Embryonic facial prominence (tissue), 1 donor: Measurements from ENCODE around the gene CREB3L2.
"Not testable (repeated sequence)": the region's sequence is repeated elsewhere in the genome, so short reads cannot be mapped to it uniquely, and the experiment has no call there.

Source experiments
- DNase-seq: peaks from one replicate; pipeline ENCODE4 v3.0.0-alpha.2; 2016; ENCODE audit errors: extremely low spot score

CREB3L2 gene

GRCh38 chr7:137987968-137988367 lies 13.9 kb downstream of the CREB3L2 start:
- DNase-seq, result no peak

DNA sequence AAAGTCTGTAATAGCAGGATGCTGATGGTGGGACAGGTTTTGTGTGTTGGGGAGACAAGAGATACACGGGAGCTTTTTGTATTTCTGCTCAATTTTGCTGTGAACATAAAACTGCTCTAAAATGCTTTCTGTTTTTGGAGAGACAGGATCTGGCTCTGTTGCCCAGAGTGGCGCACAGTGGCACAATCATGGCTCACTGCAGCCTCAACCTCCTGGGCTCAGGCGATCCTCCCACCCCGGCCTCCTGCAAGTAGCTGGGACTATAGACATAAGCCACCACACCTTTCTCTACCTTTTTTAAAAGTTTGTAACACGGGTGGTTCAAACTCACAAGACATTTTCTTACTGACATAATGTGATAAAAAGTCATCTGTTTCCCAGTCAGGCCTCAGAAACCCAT lies 14.3 kb downstream of the CREB3L2 start:
- DNase-seq, result no peak

GRCh38 chr7:137987018-137987349 lies 14.9 kb downstream of the CREB3L2 start:
- no peak for DNase-seq

GRCh38 chr7:137986252-137987017 lies 15.5 kb downstream of the CREB3L2 start:
- no peak for DNase-seq

DNA sequence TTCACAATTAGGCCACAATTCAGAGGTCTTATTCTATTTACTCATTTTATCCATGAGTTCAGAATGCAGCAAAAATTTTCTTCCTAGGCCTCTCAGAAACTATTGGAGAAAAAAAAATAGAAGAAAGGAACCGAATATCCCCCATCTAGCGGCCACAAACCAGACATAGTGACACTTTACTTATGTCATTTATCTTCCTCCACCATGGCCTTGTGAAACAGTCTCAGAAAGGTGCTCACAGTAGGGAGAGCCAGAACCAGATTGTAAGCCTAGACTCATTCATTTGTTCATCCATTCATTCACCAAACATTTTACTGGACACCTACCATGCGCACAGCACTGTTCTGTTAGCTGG lies 16.0 kb downstream of the CREB3L2 start:
- DNase-seq, result no peak

DNA sequence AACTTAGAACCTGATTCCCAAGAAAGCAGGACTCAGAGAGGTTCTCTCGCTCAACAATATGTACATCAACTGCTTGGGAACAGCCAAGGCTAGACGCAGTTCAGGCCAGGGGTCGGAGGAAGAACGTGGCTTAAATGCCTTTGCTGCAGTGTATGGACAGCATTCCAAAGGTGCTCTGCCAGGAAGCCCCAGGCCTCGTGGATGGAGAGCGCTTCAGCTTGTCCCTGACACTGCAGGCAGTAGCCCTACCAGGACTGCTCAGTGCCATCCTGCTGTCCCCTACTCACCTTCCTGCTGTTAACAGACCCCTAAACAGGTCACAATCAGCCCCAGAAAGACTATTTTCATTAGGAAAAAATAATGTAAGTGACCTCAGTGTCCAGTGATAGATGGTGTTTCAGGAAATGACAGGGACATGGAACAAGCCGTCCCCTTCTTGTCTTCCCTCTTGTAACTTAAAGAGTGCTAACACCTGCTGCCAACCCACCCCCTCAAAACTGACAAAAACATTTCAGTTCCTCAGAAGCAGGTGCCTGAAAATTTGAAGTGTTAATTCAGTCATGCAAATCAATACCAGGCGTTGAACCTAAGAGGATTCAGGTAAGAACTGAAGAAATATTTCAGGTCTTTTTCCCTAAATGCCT lies 16.5 kb downstream of the CREB3L2 start:
- no peak for DNase-seq

GRCh38 chr7:137984181-137985041 lies 17.5 kb downstream of the CREB3L2 start:
- DNase-seq, result no peak

DNA sequence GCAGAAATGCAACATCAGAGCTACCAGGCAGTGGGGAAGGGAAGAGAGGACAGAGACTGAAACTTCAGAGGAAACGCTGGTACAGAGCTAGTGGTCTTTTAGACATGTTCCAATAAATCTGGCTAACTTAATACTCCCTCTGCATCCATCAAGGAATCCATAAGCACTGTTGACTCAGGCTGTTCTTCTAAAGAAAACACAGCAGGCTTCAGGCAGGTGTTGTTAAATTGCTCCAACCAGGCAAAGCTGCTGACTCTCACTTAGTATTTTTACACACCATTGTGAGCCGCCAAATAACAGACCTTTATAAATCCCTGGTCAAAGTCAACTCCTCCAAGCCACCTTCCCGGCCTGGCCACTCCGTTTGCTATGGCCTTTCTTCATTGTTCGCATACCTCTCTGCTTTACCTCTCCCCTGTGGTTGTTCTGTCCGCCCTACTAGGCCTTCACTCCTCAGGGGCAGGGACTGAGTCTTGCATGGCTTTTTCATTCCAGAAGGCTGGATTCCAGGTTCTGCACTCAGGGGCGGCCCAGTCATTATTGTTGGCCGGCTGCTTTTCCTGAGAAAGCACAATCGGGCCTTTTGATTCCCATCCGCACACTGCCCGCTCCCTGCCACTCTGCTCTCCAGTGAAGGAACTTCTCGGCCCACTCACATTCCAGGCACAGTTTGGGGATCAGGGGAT lies 18.4 kb downstream of the CREB3L2 start:
- no peak for DNase-seq

DNA sequence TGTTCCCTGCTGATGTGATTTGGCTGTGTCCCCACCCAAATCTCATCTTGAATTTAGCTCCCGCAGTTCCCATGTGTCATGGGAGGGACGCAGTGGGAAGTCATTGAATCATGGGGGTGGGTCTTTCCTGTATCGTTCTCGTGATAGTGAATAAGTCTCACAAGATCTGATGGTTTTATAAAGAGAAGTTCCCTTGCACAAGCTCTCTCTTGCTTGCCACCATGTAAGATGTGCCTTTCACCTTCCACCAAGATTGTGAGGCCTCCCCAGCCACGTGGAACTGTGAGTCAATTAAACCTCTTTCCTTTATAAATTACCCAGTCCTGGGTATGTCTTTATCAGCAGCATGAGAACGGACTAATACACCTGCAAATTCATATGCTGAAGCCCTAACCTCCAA lies 19.5 kb downstream of the CREB3L2 start:
- not testable (repeated sequence) for DNase-seq

DNA sequence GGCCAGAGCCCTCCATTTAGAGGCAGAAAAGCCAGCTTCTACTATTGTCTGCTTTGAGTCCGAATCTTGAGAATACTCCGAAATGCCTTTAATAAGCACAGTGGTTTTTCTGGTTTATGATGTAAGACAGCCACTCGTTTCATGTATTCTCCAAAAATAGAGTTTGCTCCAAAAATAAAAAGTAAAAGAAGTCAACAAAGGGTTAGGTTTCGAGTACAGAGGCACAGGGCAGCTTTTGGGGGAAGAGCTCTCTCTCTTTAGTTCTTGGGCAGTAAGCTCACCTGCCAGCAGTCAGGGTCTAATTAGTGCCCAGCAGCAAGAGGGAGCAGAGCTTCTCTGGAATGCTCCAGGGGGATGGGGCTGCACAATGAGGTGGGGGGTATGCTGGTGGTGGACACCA lies 20.2 kb downstream of the CREB3L2 start:
- no peak for DNase-seq

DNA sequence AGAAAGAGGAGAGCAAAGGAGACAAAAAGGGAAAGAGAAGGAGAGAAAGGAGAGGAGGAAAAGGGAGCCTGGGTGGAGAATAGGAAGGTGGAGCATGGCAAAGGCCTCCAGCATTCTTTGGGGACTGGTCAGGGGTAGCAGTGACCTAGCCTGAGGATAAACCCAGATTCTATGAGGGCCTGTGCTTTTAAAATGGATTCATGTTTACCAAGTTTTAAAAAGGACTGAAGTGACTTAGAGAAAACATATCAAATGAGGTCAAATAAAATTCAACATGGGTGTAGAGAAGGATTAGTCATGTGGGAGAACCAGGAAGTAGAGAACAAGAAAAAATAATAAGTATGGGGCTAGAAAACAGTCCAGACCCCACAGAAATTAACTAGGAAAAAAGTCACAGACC lies 20.7 kb downstream of the CREB3L2 start:
- no peak for DNase-seq

DNA sequence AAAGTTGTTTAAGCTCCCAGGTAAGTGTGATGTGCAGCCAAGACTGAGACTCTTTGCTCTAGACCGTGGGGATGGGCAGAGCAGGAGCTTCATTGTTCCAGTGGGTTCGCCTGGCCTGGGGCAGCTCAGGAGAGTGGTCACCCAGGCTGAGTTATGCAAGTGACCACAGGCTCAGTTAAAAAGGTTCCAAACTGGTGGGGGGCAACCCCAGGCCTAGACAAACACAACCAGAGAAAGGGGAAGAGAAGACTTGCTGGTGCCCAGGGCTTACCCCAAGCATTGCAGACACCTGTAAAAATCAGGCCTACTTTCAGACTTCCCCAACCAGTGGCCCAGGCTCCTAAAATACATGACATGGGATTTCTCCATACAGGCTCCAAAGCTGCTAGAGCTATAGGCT lies 21.6 kb downstream of the CREB3L2 start:
- no peak for DNase-seq

- DNase-seq, result no peak
These were observed 23.2 kb downstream of the CREB3L2 start for GRCh38 chr7:137978464-137979237.

DNA sequence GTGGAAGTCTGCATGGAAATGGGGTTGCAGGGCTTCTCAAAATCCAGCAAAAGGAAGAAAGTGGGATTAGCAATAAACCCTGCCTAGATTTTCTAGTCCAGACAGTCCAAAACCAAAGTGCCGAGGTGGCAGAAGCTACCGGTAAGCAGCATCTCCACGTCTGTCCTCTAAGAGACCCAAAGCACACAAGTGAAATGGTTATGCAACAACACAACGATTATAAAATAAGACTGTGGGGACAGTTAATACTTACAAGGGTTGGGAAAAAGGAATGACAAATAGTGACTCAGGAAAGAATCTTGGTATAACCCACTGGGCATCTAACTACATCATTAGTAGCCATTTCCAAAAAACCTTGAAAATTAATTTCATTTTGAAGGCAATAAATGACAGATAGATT lies 24.7 kb downstream of the CREB3L2 start:
- DNase-seq, result no peak

GRCh38 chr7:137976696-137977095 lies 25.2 kb downstream of the CREB3L2 start:
- DNase-seq, result no peak

DNA sequence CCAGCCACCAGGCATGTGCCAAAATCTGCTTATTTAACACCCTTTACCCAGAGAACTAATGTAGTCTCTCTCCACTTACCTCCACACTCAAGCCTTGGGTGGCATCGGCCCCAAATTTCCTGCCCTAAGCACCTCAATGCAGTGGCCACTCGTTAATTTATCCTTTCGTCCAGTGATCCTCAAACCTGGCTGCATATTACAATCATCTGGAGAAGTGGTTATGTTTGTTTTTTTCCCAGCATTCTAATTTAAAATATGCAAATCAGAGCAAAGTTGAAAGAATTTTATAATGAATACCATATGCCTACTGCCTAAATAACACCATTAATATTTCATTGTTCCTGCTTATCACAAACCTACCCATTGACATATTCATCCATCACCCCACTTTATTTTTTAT lies 25.7 kb downstream of the CREB3L2 start:
- DNase-seq, result no peak

- no peak for DNase-seq
These were observed 26.1 kb downstream of the CREB3L2 start for GRCh38 chr7:137975768-137976167.

GRCh38 chr7:137975221-137975620 lies 26.7 kb downstream of the CREB3L2 start:
- DNase-seq, result no peak

GRCh38 chr7:137974766-137975165 lies 27.1 kb downstream of the CREB3L2 start:
- no peak for DNase-seq

GRCh38 chr7:137970253-137970975 lies 31.5 kb downstream of the CREB3L2 start:
- DNase-seq, result no peak

GRCh38 chr7:137969828-137970227 lies 32.1 kb downstream of the CREB3L2 start:
- DNase-seq, result no peak
